HepG2 (cell line): Measurements from ENCODE around the gene RSPH9. TPM values are rescaled to one million over a fixed set of nuclear protein-coding genes. Genes with fewer than 3 reads are reported as not detected.

Experiments
- ATAC-seq: fragments of 200-7000 bp; cut with Tn5 transposase; 3 replicates; pipeline ENCODE4 v1.9.1; 2020; ENCODE audit warnings: mild to moderate bottlenecking, moderate library complexity
- BruUV-seq: library from RNA; stranded (reverse); fragments of 400-500 nt; replicated peaks from 2 replicates; lab custom pipeline; 2021; lab: Mats Ljungman, UMichigan
- CTCF ChIA-PET: fragments of 300-600 bp; formaldehyde crosslinking; extraction: SDS; loops from one replicate; lab custom pipeline; 2021; ENCODE audit warnings: low total read pairs, inconsistent platforms, low intra/inter-chr PET ratio; lab: Yijun Ruan, JAX
- POLR2A ChIA-PET: fragments of 350-600 bp; sonication (Branson Sonifier 250); formaldehyde crosslinking; loops from one replicate; lab custom pipeline; 2020; ENCODE audit warnings: antibody characterized with exemption, inconsistent platforms; lab: Yijun Ruan, JAX
- DNase-seq: peaks from one replicate; pipeline ENCODE4 v3.0.0-alpha.2; 2015; ENCODE audit warnings: low spot score
- FAIRE-seq: peaks from 3 replicates; lab custom pipeline; 2011; peaks lifted over from hg19 to GRCh38; lab: Jason Lieb, UNC
- H2AFZ ChIP-seq: one replicate; pipeline ENCODE4 v1.6.1; 2011; ENCODE audit warnings: low read length, inconsistent platforms
- H3K27ac ChIP-seq: fragments of 300-600 bp; 3 replicates; pipeline ENCODE4 v1.8.0; 2011; ENCODE audit warnings: mixed run types, mild to moderate bottlenecking, mixed read lengths, low read length, inconsistent platforms; ENCODE audit not compliant: insufficient read depth; ENCODE audit errors: extremely low read length
- H3K27me3 ChIP-seq, 2 experiments: fragments of 200-600 bp in 1 of 2; 2 replicates in 1 of 2; 3 replicates in 1 of 2; pipeline versions ENCODE4 v1.6.0 to v1.8.0; 2011; ENCODE audit warnings: low read length in 2 of 2, mild to moderate bottlenecking in 2 of 2, moderate library complexity in 2 of 2, inconsistent platforms in 1 of 2; ENCODE audit not compliant: insufficient read depth in 2 of 2, control insufficient read depth in 1 of 2
- H3K36me3 ChIP-seq, 2 experiments: fragments of 200-600 bp in 1 of 2; replicated peaks in 1 of 2; 2 replicates in 1 of 2; 3 replicates in 1 of 2; pipeline versions ENCODE4 v1.5.1 to v1.8.0; 2011; ENCODE audit warnings: low read length in 2 of 2, inconsistent platforms in 1 of 2; ENCODE audit not compliant: insufficient read depth in 2 of 2, control insufficient read depth in 1 of 2
- H3K4me1 ChIP-seq: 2 replicates; pipeline ENCODE4 v1.5.1; 2012; ENCODE audit warnings: low read length, inconsistent platforms; ENCODE audit not compliant: insufficient read depth
- H3K4me2 ChIP-seq: 2 replicates; pipeline ENCODE4 v1.6.0; 2011; ENCODE audit warnings: low read depth, low read length, inconsistent platforms
- H3K4me3 ChIP-seq, 3 experiments: fragments of 200-600 bp in 1 of 3; sonication (generic), shearing (Covaris generic) in 1 of 3; replicated peaks in 1 of 3; 2 replicates each; pipeline ENCODE4 v1.5.1; 2011 to 2016; ENCODE audit warnings: low read length in 3 of 3, inconsistent platforms in 2 of 3, low read depth in 2 of 3, mild to moderate bottlenecking in 2 of 3, control low read depth in 1 of 3, mixed read lengths in 1 of 3; ENCODE audit not compliant: insufficient read depth in 1 of 3
- H3K79me2 ChIP-seq: one replicate; pipeline ENCODE4 v1.6.1; 2011; ENCODE audit warnings: low read length, inconsistent platforms; ENCODE audit not compliant: insufficient read depth
- H3K9ac ChIP-seq: 2 replicates; pipeline ENCODE4 v1.6.0; 2011; ENCODE audit warnings: mild to moderate bottlenecking, low read depth, low read length, inconsistent platforms; ENCODE audit not compliant: insufficient read depth
- H3K9me3 ChIP-seq: 2 replicates; pipeline ENCODE4 v1.5.1; 2012; ENCODE audit warnings: mild to moderate bottlenecking, low read length
- H4K20me1 ChIP-seq: 2 replicates; pipeline ENCODE4 v1.6.0; 2011; ENCODE audit warnings: inconsistent platforms, mild to moderate bottlenecking, low read length, moderate library complexity; ENCODE audit not compliant: insufficient read depth
- HNRNPL ChIP-seq: fragments of 200-400 bp; formaldehyde crosslinking; IDR thresholded peaks from 2 replicates; pipeline ENCODE4 v1.6.1; 2017; ENCODE audit warnings: mild to moderate bottlenecking, low read depth, low read length
- KAT8 ChIP-seq: IDR thresholded peaks from 2 replicates; pipeline ENCODE4 v1.6.1; 2016; ENCODE audit warnings: missing genetic modification reagents, missing compliant biosample characterization
- PHF20 ChIP-seq: sonication (generic); formaldehyde crosslinking; IDR thresholded peaks from 2 replicates; pipeline ENCODE4 v1.5.0; 2020; ENCODE audit warnings: mild to moderate bottlenecking, missing genetic modification reagents
- SIN3A ChIP-seq: IDR thresholded peaks from 2 replicates; pipeline ENCODE4 v1.6.1; 2011; ENCODE audit warnings: low read depth, mild to moderate bottlenecking, control low read depth, low read length, borderline replicate concordance
- ZBTB1 ChIP-seq: sonication (generic); formaldehyde crosslinking; IDR thresholded peaks from 2 replicates; pipeline ENCODE4 v1.4.0; 2020; ENCODE audit warnings: missing genetic modification reagents, borderline replicate concordance
- ZNF256 ChIP-seq: sonication (generic); formaldehyde crosslinking; conservative IDR thresholded peaks from 2 replicates; pipeline ENCODE4 v1.4.0; 2020; ENCODE audit warnings: missing genetic modification reagents
- ZNF317 ChIP-seq: sonication (generic); formaldehyde crosslinking; IDR thresholded peaks from 2 replicates; pipeline ENCODE4 v1.5.0; 2020; ENCODE audit warnings: mild to moderate bottlenecking, missing genetic modification reagents
- ZNF569 ChIP-seq: sonication (generic); formaldehyde crosslinking; IDR thresholded peaks from 2 replicates; pipeline ENCODE4 v1.5.0; 2020; ENCODE audit warnings: mild to moderate bottlenecking, missing genetic modification reagents, moderate library complexity, borderline replicate concordance
- ZNF775 ChIP-seq: sonication (generic); formaldehyde crosslinking; IDR thresholded peaks from 2 replicates; pipeline ENCODE4 v1.4.0; 2020; ENCODE audit warnings: missing genetic modification reagents, mild to moderate bottlenecking, moderate library complexity, borderline replicate concordance
- ZNF879 ChIP-seq: sonication (generic); formaldehyde crosslinking; IDR thresholded peaks from 2 replicates; pipeline ENCODE4 v1.8.1; 2023; ENCODE audit warnings: missing genetic modification reagents
- ZSCAN22 ChIP-seq: sonication (generic); formaldehyde crosslinking; IDR thresholded peaks from 2 replicates; pipeline ENCODE4 v1.4.0; 2020; ENCODE audit warnings: mild to moderate bottlenecking, missing genetic modification reagents
- WGBS: methylation state at CpG from one replicate; pipeline ENCODE4 v1.1.6; 2017; ENCODE audit warnings: low lambda C conversion rate; 5-methylcytosine and 5-hydroxymethylcytosine counted together
- in situ Hi-C: cut with HindIII; loops from 2 replicates; pipeline ENCODE4 v1.10.0; 2017; ENCODE audit warnings: low pct_unique_long_range_greater_than_20kb; ENCODE audit not compliant: extremely low pct_ligation_motif_present
- intact Hi-C: fragments of 100-400 bp; cut with micrococcal nuclease; formaldehyde crosslinking; loops from one replicate; pipeline ENCODE4 v1.10.0; 2022; ENCODE audit not compliant: unreplicated experiment
- polyA plus RNA-seq, 8 experiments: library from polyadenylated mRNA; depleted of rRNA in 3 of 8; stranded (reverse) in 7 of 8; unstranded in 1 of 8; fragments of >200 nt; fragmentation: Illumina TruSeq in 4 of 8; extraction: Trizol in 4 of 8; gene quantifications; 2 replicates each; pipeline versions ENCODE4 v1.2.1 to v1.2.3, GENCODE V29; 2011 to 2016; ENCODE audit warnings: low read depth in 4 of 8, missing spikeins in 1 of 8, mixed read lengths in 1 of 8; ENCODE audit not compliant: insufficient read depth in 1 of 8
- total RNA-seq, 5 experiments: library from RNA; depleted of rRNA; stranded (reverse); fragments of >200 nt; fragmentation: Illumina TruSeq; extraction: Trizol; gene quantifications; 2 replicates each; pipeline ENCODE4 v1.2.3, GENCODE V29; 2016; ENCODE audit warnings: low read depth in 1 of 5
- TF ChIP-seq, protein P1 (sequence below): sonication (generic); formaldehyde crosslinking; IDR thresholded peaks from 2 replicates; pipeline ENCODE4 v1.9.0; 2021; ENCODE audit warnings: missing genetic modification reagents, borderline replicate concordance
- TF ChIP-seq, protein P2 (sequence below): sonication (generic); formaldehyde crosslinking; conservative IDR thresholded peaks from 2 replicates; pipeline ENCODE4 v1.8.0; 2022; ENCODE audit warnings: missing genetic modification reagents
- TF ChIP-seq, protein P3 (sequence below): sonication (generic); formaldehyde crosslinking; IDR thresholded peaks from 2 replicates; pipeline ENCODE4 v1.4.0; 2020; ENCODE audit warnings: mild to moderate bottlenecking, low read depth, missing genetic modification reagents
- TF ChIP-seq, protein P4 (sequence below): IDR thresholded peaks from 2 replicates; pipeline ENCODE4 v1.6.1; 2012; ENCODE audit warnings: low read depth, low read length, improper control_type of control experiment

RSPH9 gene
- total and polyA plus RNA-seq, 2 of the 13 experiments (the other 11 are each of a cell fraction or from before 2014, with no cell fraction given) = 0.04 TPM; not detected in 1

DNA sequence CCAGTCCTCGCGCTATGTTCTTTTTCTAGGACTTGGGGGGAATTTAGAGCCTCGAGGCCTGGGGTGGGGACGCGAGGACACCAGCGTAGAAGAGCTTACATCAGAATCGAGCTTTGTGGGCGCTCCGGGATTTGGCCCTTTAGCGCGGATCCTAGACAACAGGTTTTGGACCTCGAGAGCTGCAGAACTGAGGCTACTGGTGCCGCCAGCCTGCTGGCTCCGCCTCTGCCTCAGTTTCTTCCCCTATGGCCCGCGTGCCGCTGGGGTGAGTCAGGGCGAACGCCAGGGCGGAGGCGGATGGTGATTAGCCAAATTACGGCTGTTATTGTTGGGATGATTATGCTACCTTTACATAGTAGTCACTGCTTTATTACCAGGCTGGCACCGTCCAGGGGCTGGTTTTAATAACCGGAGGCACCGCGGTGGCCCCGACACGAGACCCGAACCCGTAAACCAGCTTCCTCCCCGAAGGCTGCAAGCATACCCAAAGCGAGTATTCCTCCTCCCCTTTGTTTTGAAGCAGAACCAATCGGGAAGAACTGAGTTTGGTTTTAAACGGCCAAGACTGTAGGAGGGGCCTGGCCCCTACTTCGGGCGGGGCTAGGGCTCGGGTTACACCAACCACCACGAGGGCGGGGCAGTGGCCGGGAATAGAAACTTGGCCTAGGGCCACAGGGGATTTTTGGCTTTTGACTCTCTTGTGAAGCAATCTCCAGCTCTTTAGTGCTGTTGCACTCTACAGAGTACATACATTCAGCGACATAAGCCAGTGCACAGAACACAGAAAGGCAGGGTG, 15.1 kb upstream of the RSPH9 start:
- Histone ChIP-seq H3K27ac (peak overlapping the region; percentile 87), H3K27me3 (no peaks in the 10 kb centered on the region; a peak in 1 of 5 replicates), H3K79me2 (peaks cover 17% of the 10 kb centered on the region), H3K9ac (peak overlapping the region; percentile 92), H3K4me2 (peak overlapping the region; percentile 99), H3K36me3 (peaks cover 16 to 17% of the 10 kb centered on the region in 2 experiments), H3K4me1 (peaks cover 36% of the 10 kb centered on the region), H3K9me3 (no peaks in the 10 kb centered on the region), H3K4me3 (peak overlapping the region; percentile 64 to 85 (median 76)), H4K20me1 (no peaks in the 10 kb centered on the region), H2AFZ (peak overlapping the region; percentile 34)
- intact Hi-C loops (loop anchor here (2.0 to 5.0 kb wide), 2 partner anchors 41 to 457 kb away; partner anchors contain the start of gene SRF), in situ Hi-C loops (no loop called here)
- 1% methylated on average over 30 of the region's 41 CpGs for WGBS
- CTCF ChIA-PET = no interaction called here
- DNase-seq (peak; percentile 98), FAIRE-seq (peak; percentile 99), ATAC-seq (peak; percentile 86)
- POLR2A ChIA-PET = interaction anchor here (0.6 to 3.0 kb wide), 52 partner anchors 9 to 627 kb away, joined by 3 to 55 read pairs (median 5); partner anchors contain the start of genes ABCC10, HSP90AB1, LRRC73 and MRPS18A
- BruUV-seq = TSS peak; percentile 80
- peak; percentile 60 for TF ChIP-seq ZNF317 (CRISPR knock-in tag)
- TF ChIP-seq, protein P1, sequence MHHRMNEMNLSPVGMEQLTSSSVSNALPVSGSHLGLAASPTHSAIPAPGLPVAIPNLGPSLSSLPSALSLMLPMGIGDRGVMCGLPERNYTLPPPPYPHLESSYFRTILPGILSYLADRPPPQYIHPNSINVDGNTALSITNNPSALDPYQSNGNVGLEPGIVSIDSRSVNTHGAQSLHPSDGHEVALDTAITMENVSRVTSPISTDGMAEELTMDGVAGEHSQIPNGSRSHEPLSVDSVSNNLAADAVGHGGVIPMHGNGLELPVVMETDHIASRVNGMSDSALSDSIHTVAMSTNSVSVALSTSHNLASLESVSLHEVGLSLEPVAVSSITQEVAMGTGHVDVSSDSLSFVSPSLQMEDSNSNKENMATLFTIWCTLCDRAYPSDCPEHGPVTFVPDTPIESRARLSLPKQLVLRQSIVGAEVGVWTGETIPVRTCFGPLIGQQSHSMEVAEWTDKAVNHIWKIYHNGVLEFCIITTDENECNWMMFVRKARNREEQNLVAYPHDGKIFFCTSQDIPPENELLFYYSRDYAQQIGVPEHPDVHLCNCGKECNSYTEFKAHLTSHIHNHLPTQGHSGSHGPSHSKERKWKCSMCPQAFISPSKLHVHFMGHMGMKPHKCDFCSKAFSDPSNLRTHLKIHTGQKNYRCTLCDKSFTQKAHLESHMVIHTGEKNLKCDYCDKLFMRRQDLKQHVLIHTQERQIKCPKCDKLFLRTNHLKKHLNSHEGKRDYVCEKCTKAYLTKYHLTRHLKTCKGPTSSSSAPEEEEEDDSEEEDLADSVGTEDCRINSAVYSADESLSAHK (CRISPR knock-in tag) = 0 out of 2 replicates have a peak, but pooled peaks have one; percentile 17
- TF ChIP-seq PHF20 = no peak
- TF ChIP-seq, protein P2, sequence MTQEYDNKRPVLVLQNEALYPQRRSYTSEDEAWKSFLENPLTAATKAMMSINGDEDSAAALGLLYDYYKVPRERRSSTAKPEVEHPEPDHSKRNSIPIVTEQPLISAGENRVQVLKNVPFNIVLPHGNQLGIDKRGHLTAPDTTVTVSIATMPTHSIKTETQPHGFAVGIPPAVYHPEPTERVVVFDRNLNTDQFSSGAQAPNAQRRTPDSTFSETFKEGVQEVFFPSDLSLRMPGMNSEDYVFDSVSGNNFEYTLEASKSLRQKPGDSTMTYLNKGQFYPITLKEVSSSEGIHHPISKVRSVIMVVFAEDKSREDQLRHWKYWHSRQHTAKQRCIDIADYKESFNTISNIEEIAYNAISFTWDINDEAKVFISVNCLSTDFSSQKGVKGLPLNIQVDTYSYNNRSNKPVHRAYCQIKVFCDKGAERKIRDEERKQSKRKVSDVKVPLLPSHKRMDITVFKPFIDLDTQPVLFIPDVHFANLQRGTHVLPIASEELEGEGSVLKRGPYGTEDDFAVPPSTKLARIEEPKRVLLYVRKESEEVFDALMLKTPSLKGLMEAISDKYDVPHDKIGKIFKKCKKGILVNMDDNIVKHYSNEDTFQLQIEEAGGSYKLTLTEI (CRISPR knock-in tag) = no peak
- peak; percentile 66 for TF ChIP-seq KAT8
- peak; percentile 81 for TF ChIP-seq ZNF256
- no peak for TF ChIP-seq HNRNPL
- no peak for TF ChIP-seq ZBTB1
- TF ChIP-seq, protein P3, sequence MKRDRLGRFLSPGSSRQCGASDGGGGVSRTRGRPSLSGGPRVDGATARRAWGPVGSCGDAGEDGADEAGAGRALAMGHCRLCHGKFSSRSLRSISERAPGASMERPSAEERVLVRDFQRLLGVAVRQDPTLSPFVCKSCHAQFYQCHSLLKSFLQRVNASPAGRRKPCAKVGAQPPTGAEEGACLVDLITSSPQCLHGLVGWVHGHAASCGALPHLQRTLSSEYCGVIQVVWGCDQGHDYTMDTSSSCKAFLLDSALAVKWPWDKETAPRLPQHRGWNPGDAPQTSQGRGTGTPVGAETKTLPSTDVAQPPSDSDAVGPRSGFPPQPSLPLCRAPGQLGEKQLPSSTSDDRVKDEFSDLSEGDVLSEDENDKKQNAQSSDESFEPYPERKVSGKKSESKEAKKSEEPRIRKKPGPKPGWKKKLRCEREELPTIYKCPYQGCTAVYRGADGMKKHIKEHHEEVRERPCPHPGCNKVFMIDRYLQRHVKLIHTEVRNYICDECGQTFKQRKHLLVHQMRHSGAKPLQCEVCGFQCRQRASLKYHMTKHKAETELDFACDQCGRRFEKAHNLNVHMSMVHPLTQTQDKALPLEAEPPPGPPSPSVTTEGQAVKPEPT (CRISPR knock-in tag) = peak; percentile 37; the same call in 1 of the 2 replicates
- no peak for TF ChIP-seq ZSCAN22
- no peak for TF ChIP-seq ZNF879 (CRISPR knock-in tag)
- TF ChIP-seq, protein P4, sequence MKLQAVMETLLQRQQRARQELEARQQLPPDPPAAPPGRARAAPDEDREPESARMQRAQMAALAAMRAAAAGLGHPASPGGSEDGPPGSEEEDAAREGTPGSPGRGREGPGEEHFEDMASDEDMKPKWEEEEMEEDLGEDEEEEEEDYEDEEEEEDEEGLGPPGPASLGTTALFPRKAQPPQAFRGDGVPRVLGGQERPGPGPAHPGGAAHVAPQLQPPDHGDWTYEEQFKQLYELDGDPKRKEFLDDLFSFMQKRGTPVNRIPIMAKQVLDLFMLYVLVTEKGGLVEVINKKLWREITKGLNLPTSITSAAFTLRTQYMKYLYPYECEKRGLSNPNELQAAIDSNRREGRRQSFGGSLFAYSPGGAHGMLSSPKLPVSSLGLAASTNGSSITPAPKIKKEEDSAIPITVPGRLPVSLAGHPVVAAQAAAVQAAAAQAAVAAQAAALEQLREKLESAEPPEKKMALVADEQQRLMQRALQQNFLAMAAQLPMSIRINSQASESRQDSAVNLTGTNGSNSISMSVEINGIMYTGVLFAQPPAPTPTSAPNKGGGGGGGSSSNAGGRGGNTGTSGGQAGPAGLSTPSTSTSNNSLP = no peak
- TF ChIP-seq ZNF569 = peak; percentile 78; the same call in 1 of the 2 replicates
- TF ChIP-seq ZNF775 (CRISPR knock-in tag) = no peak
- TF ChIP-seq SIN3A = peak; percentile 67; the same call in 1 of the 2 replicates
